NB4 (cell line): ENCODE data around the gene H6PD.

Source experiments
- CTCF ChIP-seq: IDR thresholded peaks from one replicate; pipeline ENCODE4 v1.5.1; 2012; ENCODE audit warnings: low read depth, low read length
- MYC ChIP-seq: IDR thresholded peaks from 2 replicates; pipeline ENCODE4 v1.6.1; 2011; ENCODE audit warnings: low read depth, low read length
- POLR2A ChIP-seq: IDR thresholded peaks from 2 replicates; pipeline ENCODE4 v1.6.1; 2011; ENCODE audit warnings: mild to moderate bottlenecking; ENCODE audit not compliant: insufficient read length; ENCODE audit errors: extremely low read depth
- TF ChIP-seq, protein P1 (sequence below): IDR thresholded peaks from 2 replicates; pipeline ENCODE4 v1.6.1; 2011; ENCODE audit warnings: low read depth, low read length

DNA sequence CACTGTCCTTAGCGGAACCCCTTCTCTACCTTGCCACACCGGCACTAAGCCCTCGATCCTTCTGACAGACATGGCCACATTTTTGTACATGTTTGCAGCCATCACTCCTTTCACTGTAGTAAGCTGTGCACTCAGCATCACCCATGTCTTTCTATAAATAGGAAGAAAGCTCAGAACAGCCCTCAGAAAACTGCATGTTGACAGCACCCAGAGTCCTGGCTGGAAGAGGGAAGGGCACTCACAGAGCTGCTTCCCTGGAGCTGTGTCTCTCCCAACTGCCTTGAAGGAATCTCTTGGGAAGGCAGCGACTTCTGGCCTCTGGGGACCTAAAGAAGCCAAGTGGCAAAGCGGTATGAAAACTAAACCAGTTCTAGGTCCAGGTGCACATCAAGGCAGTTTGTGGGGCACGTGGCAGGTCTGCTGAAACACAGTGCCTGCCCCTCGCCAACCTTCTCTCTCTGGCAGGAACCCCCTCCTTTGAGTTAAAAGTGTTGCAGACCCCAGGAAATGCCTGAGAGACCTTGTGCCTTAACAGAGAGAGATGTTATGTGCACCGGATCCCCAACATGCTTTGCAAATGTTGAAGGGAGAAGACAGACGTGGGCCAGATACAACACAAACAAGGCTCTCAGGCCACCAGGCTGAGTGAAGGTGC is 41.9 kb upstream of the H6PD start:
- TF ChIP-seq CTCF (no peak), POLR2A (no peak), MYC (no peak)
- TF ChIP-seq, protein P1, sequence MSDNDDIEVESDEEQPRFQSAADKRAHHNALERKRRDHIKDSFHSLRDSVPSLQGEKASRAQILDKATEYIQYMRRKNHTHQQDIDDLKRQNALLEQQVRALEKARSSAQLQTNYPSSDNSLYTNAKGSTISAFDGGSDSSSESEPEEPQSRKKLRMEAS, result no peak
